NT2/D1 (cell line): Measurements from ENCODE around the gene RPS6KA6.
A peak's percentile ranks its signal among the peaks of the same experiment; 100 is the strongest.
"Not testable (repeated sequence)": the region's sequence is repeated elsewhere in the genome, so short reads cannot be mapped to it uniquely, and the experiment has no call there.

ENCODE experiments used
- DNase-seq: peaks from one replicate; pipeline ENCODE4 v3.0.0-alpha.2; 2011; ENCODE audit warnings: low read depth, low spot score
- H3K27me3 ChIP-seq: 2 replicates; pipeline ENCODE4 v1.6.0; 2011; ENCODE audit warnings: mild to moderate bottlenecking; ENCODE audit not compliant: insufficient read length, insufficient read depth
- H3K36me3 ChIP-seq: 2 replicates; pipeline ENCODE4 v1.6.1; 2011; ENCODE audit warnings: mild to moderate bottlenecking, low read length, mixed read lengths; ENCODE audit not compliant: insufficient read depth, insufficient read length
- H3K4me1 ChIP-seq: 2 replicates; pipeline ENCODE4 v1.5.1; 2011; ENCODE audit not compliant: insufficient read depth, insufficient read length
- H3K4me3 ChIP-seq: 2 replicates; pipeline ENCODE4 v1.5.1; 2011; ENCODE audit warnings: low read depth; ENCODE audit not compliant: insufficient read length
- H3K9ac ChIP-seq: 2 replicates; pipeline ENCODE4 v1.6.0; 2011; ENCODE audit warnings: low read depth; ENCODE audit not compliant: insufficient read length
- H3K9me3 ChIP-seq: 2 replicates; pipeline ENCODE4 v1.5.1; 2011; ENCODE audit warnings: mild to moderate bottlenecking, low read length; ENCODE audit not compliant: insufficient read depth
- SUZ12 ChIP-seq: IDR thresholded peaks from 2 replicates; pipeline ENCODE4 v1.6.1; 2011; ENCODE audit not compliant: insufficient read length, insufficient read depth; ENCODE audit errors: extremely low read depth
- YY1 ChIP-seq: IDR thresholded peaks from 2 replicates; pipeline ENCODE4 v1.6.1; 2011; ENCODE audit not compliant: insufficient read length, insufficient read depth
- ZNF274 ChIP-seq: IDR thresholded peaks from 2 replicates; pipeline ENCODE4 v1.6.1; 2011; ENCODE audit warnings: mild to moderate bottlenecking, low read depth, low read length

The RPS6KA6 gene

DNA sequence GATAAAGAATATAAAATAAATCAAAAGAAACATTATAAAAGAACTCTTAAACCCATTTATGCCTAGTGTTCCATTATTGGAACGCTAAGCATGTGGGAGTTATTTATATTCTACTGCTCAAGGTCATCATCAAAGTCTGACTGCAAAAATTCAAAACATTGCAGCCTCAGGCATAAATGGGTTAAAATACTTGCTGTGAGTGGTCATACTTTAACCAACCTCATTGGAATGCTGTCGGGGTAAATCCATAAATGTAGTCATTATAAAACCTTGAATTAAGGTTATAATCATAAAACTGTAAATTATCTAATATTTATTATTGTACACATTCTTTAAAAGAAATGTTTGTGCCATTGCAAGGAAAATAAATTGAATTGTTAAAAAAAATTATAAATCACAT lies 55.0 kb downstream of the RPS6KA6 start:
- Histone ChIP-seq H3K9ac (no peak overlapping the region), H3K9me3 (no peaks in the 10 kb centered on the region), H3K27me3 (no peaks in the 10 kb centered on the region), H3K36me3 (no peaks in the 10 kb centered on the region), H3K4me3 (no peak overlapping the region), H3K4me1 (no peaks in the 10 kb centered on the region)
- no peak for TF ChIP-seq SUZ12
- TF ChIP-seq ZNF274, result no peak
- DNase-seq, result no peak

DNA sequence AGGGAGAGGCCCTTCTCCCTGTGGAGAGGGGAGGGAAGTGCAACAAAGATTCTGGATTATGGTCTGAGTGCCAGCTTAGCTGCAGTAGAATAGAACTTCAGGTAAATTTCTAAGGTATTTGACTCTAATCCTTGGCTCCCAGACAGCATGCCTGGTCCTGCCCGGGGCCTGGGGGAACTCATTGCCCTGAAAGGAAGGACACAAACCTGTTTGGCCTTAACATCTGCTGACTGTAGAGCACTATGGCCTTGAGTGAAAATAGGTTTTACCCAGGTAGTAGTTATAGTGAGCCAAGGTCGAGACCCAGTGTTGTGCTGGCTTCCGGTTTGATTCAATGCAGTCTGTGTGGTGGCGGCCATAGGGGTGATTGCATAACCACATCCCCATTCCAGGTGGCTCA lies 64.4 kb downstream of the RPS6KA6 start:
- DNase-seq, result no peak
- no peaks in the 10 kb centered on the region for H3K9me3 ChIP-seq
- TF ChIP-seq SUZ12 (no peak), YY1 (no peak), ZNF274 (no peak)
- no peaks in the 10 kb centered on the region for H3K27me3 ChIP-seq
- no peaks in the 10 kb centered on the region for H3K4me1 ChIP-seq
- H3K9ac ChIP-seq, result no peak overlapping the region
- no peaks in the 10 kb centered on the region for H3K36me3 ChIP-seq
- H3K4me3 ChIP-seq, result no peak overlapping the region

- H3K9me3 ChIP-seq, result no peaks in the 10 kb centered on the region
- no peaks in the 10 kb centered on the region for H3K27me3 ChIP-seq
- H3K36me3 ChIP-seq, result no peaks in the 10 kb centered on the region
- H3K4me3 ChIP-seq, result no peak overlapping the region
- TF ChIP-seq SUZ12 (no peak), YY1 (no peak), ZNF274 (no peak)
- no peaks in the 10 kb centered on the region for H3K4me1 ChIP-seq
- H3K9ac ChIP-seq, result no peak overlapping the region
- no peak for DNase-seq
Measured at GRCh38 chrX:84118769-84119168, 69.2 kb downstream of the RPS6KA6 start.

GRCh38 chrX:84118315-84118714 lies 69.7 kb downstream of the RPS6KA6 start:
- no peak for DNase-seq
- H3K27me3 ChIP-seq, result no peaks in the 10 kb centered on the region
- TF ChIP-seq SUZ12 (no peak), ZNF274 (no peak), YY1 (no peak)
- no peaks in the 10 kb centered on the region for H3K4me1 ChIP-seq
- H3K36me3 ChIP-seq, result no peaks in the 10 kb centered on the region
- no peak overlapping the region for H3K9ac ChIP-seq
- H3K9me3 ChIP-seq, result no peaks in the 10 kb centered on the region
- no peak overlapping the region for H3K4me3 ChIP-seq

DNA sequence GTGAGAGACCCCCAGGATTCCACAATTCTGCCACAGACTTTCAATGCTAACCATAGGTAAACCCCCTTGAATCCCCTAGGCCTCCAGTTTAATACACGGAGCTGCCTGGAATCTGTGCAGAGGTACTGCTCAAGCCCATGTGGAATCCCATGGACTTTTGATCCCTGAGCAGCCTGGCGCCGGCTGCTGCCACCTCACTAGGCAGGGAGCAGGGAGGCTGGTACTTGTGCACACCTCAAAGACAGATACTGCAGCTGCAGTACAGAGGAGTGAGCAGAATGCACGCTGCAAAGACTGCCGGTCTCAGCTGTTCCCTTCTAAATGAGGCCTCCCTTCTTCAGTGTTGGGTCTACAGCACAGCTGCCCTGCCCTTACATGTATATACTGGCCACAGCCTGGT lies 79.4 kb downstream of the RPS6KA6 start:
- Histone ChIP-seq H3K9ac (no peak overlapping the region), H3K4me3 (no peak overlapping the region), H3K4me1 (no peaks in the 10 kb centered on the region), H3K36me3 (no peaks in the 10 kb centered on the region), H3K27me3 (no peaks in the 10 kb centered on the region), H3K9me3 (no peaks in the 10 kb centered on the region)
- TF ChIP-seq SUZ12 (no peak), ZNF274 (no peak), YY1 (no peak)
- DNase-seq, result no peak

GRCh38 chrX:84099120-84099519 lies 88.9 kb downstream of the RPS6KA6 start:
- Histone ChIP-seq H3K9me3 (no peaks in the 10 kb centered on the region), H3K9ac (no peak overlapping the region), H3K27me3 (no peaks in the 10 kb centered on the region), H3K36me3 (no peaks in the 10 kb centered on the region), H3K4me1 (no peaks in the 10 kb centered on the region), H3K4me3 (no peak overlapping the region)
- TF ChIP-seq SUZ12, result no peak
- no peak for TF ChIP-seq YY1
- no peak for TF ChIP-seq ZNF274
- no peak for DNase-seq

GRCh38 chrX:84079479-84080197 lies 108.4 kb downstream of the RPS6KA6 start:
- H3K4me3 ChIP-seq, H3K36me3 ChIP-seq, H3K9me3 ChIP-seq, H3K4me1 ChIP-seq, H3K27me3 ChIP-seq, H3K9ac ChIP-seq: not testable (repeated sequence)
- DNase-seq, result peak; percentile 3
